ENCODE results near the gene LCN12. TPM values are rescaled to one million over a fixed set of nuclear protein-coding genes. Genes with fewer than 3 reads are reported as not detected.
A peak's percentile ranks its signal among the peaks of the same experiment; 100 is the strongest.

LCN12 gene
- total and polyA plus RNA-seq, 3 experiments from 2014 or later = 0.85 to 1.3 TPM; not detected in 1

GRCh38 chr9:136968333-136969127 is 16.5 kb downstream of the LCN12 start:
- H3K9me3 ChIP-seq (ENCODE audit: low read length) = no peaks in the 10 kb centered on the region
- no peak for DNase-seq
- peaks cover 0 to 3% of the 10 kb centered on the region in 2 donors for H3K27me3 Mint-ChIP-seq
- no peak overlapping the region for H3K4me3 ChIP-seq (ENCODE audit: low read length)
- H3K27me3 ChIP-seq (ENCODE audit: insufficient read depth, low read length, poor library complexity, severe bottlenecking) = no peaks in the 10 kb centered on the region
- H3K27ac ChIP-seq (ENCODE audit: low read depth, low read length) = no peak overlapping the region
- H3K4me3 Mint-ChIP-seq = no peak overlapping the region
- H3K36me3 ChIP-seq (ENCODE audit: insufficient read depth, low read length) = no peaks in the 10 kb centered on the region
- peak overlapping the region in 1 of 8 donors; percentile 77 for H3K27ac Mint-ChIP-seq
- H3K9me3 Mint-ChIP-seq = no peaks in the 10 kb centered on the region
- no peaks in the 10 kb centered on the region for H3K36me3 Mint-ChIP-seq
- H3K4me1 Mint-ChIP-seq = peaks cover 20 to 32% (median 22%) of the 10 kb centered on the region in 3 donors
- ChIA-PET CTCF (interaction anchor here (1.3 kb wide), 1 partner anchor 78 kb away, joined by 3 read pairs; the partner anchor contains the start of gene NPDC1), POLR2A (no interaction called here)
- peaks cover 19% of the 10 kb centered on the region for H3K4me1 ChIP-seq (ENCODE audit: insufficient read depth, low read length)

GRCh38 chr9:136969150-136969549 is 17.1 kb downstream of the LCN12 start:
- Mint-ChIP-seq H3K27ac (no peak overlapping the region), H3K4me3 (no peak overlapping the region), H3K36me3 (no peaks in the 10 kb centered on the region), H3K4me1 (peaks cover 20 to 38% (median 22%) of the 10 kb centered on the region in 3 donors), H3K27me3 (peaks cover 0 to 3% of the 10 kb centered on the region in 2 donors), H3K9me3 (no peaks in the 10 kb centered on the region)
- Histone ChIP-seq H3K36me3 (ENCODE audit: insufficient read depth, low read length) (no peaks in the 10 kb centered on the region), H3K4me1 (ENCODE audit: insufficient read depth, low read length) (peaks cover 23% of the 10 kb centered on the region), H3K27me3 (ENCODE audit: insufficient read depth, low read length, poor library complexity, severe bottlenecking) (no peaks in the 10 kb centered on the region), H3K9me3 (ENCODE audit: low read length) (no peaks in the 10 kb centered on the region), H3K27ac (ENCODE audit: low read depth, low read length) (no peak overlapping the region), H3K4me3 (ENCODE audit: low read length) (no peak overlapping the region)
- CTCF ChIA-PET = interaction anchor here (1.0 to 1.3 kb wide), 2 partner anchors 21 to 77 kb away, joined by 3 read pairs; partner anchors contain the start of gene NPDC1
- POLR2A ChIA-PET = no interaction called here
- no peak for DNase-seq

- POLR2A ChIA-PET = no interaction called here
- H3K27me3 ChIP-seq (ENCODE audit: insufficient read depth, low read length, poor library complexity, severe bottlenecking) = no peaks in the 10 kb centered on the region
- peaks cover 24% of the 10 kb centered on the region for H3K4me1 ChIP-seq (ENCODE audit: insufficient read depth, low read length)
- Mint-ChIP-seq H3K36me3 (no peaks in the 10 kb centered on the region), H3K9me3 (no peaks in the 10 kb centered on the region), H3K4me1 (peaks cover 18 to 38% (median 23%) of the 10 kb centered on the region in 3 donors), H3K27me3 (peaks cover 0 to 3% of the 10 kb centered on the region in 2 donors), H3K27ac (peak overlapping the region in 1 of 8 donors; percentile 74), H3K4me3 (no peak overlapping the region)
- CTCF ChIA-PET = interaction anchor here (1.0 to 2.1 kb wide), 3 partner anchors 22 to 77 kb away, joined by 3 to 5 read pairs (median 3); partner anchors contain the start of gene NPDC1
- H3K4me3 ChIP-seq (ENCODE audit: low read length) = no peak overlapping the region
- H3K9me3 ChIP-seq (ENCODE audit: low read length) = no peaks in the 10 kb centered on the region
- no peak overlapping the region for H3K27ac ChIP-seq (ENCODE audit: low read depth, low read length)
- H3K36me3 ChIP-seq (ENCODE audit: insufficient read depth, low read length) = no peaks in the 10 kb centered on the region
- no peak for DNase-seq
Observed at GRCh38 chr9:136969774-136970173, 17.7 kb downstream of the LCN12 start.

GRCh38 chr9:136970361-136970760 is 18.3 kb downstream of the LCN12 start:
- H3K4me3 Mint-ChIP-seq = no peak overlapping the region
- peaks cover 0 to 3% of the 10 kb centered on the region in 2 donors for H3K27me3 Mint-ChIP-seq
- no peak for DNase-seq
- Histone ChIP-seq H3K27me3 (ENCODE audit: insufficient read depth, low read length, poor library complexity, severe bottlenecking) (no peaks in the 10 kb centered on the region), H3K27ac (ENCODE audit: low read depth, low read length) (no peak overlapping the region), H3K4me1 (ENCODE audit: insufficient read depth, low read length) (peaks cover 25% of the 10 kb centered on the region), H3K36me3 (ENCODE audit: insufficient read depth, low read length) (no peaks in the 10 kb centered on the region), H3K9me3 (ENCODE audit: low read length) (no peaks in the 10 kb centered on the region), H3K4me3 (ENCODE audit: low read length) (no peak overlapping the region)
- CTCF ChIA-PET = interaction anchor here (2.1 kb wide), 1 partner anchor 59 kb away, joined by 5 read pairs; no protein-coding TSS in a partner anchor
- peaks cover 21 to 38% (median 25%) of the 10 kb centered on the region in 3 donors for H3K4me1 Mint-ChIP-seq
- POLR2A ChIA-PET = no interaction called here
- H3K36me3 Mint-ChIP-seq = no peaks in the 10 kb centered on the region
- peak overlapping the region in 1 of 8 donors; percentile 74 for H3K27ac Mint-ChIP-seq
- H3K9me3 Mint-ChIP-seq = no peaks in the 10 kb centered on the region

- Histone ChIP-seq H3K27me3 (ENCODE audit: insufficient read depth, low read length, poor library complexity, severe bottlenecking) (no peaks in the 10 kb centered on the region), H3K4me3 (ENCODE audit: low read length) (no peak overlapping the region), H3K27ac (ENCODE audit: low read depth, low read length) (no peak overlapping the region), H3K9me3 (ENCODE audit: low read length) (no peaks in the 10 kb centered on the region), H3K36me3 (ENCODE audit: insufficient read depth, low read length) (no peaks in the 10 kb centered on the region), H3K4me1 (ENCODE audit: insufficient read depth, low read length) (peaks cover 26% of the 10 kb centered on the region)
- Mint-ChIP-seq H3K4me1 (peaks cover 21 to 40% (median 22%) of the 10 kb centered on the region in 3 donors), H3K9me3 (no peaks in the 10 kb centered on the region), H3K36me3 (no peaks in the 10 kb centered on the region), H3K27me3 (peaks cover 0 to 1% of the 10 kb centered on the region in 2 donors), H3K4me3 (no peak overlapping the region), H3K27ac (no peak overlapping the region)
- DNase-seq = no peak
- ChIA-PET POLR2A (no interaction called here), CTCF (interaction anchor here (1.4 to 2.1 kb wide), 2 partner anchors 21 to 58 kb away, joined by 4 to 5 read pairs; partner anchors contain the start of gene PAXX)
Observed at GRCh38 chr9:136971746-136972145, 19.7 kb downstream of the LCN12 start.

GRCh38 chr9:136972335-136972734 is 20.3 kb downstream of the LCN12 start:
- H3K9me3 Mint-ChIP-seq = no peaks in the 10 kb centered on the region
- peaks cover 26% of the 10 kb centered on the region for H3K4me1 ChIP-seq (ENCODE audit: insufficient read depth, low read length)
- H3K27ac Mint-ChIP-seq = no peak overlapping the region
- no peak overlapping the region for H3K4me3 Mint-ChIP-seq
- peaks cover 0 to 1% of the 10 kb centered on the region in 2 donors for H3K27me3 Mint-ChIP-seq
- H3K36me3 ChIP-seq (ENCODE audit: insufficient read depth, low read length) = no peaks in the 10 kb centered on the region
- no peaks in the 10 kb centered on the region for H3K27me3 ChIP-seq (ENCODE audit: insufficient read depth, low read length, poor library complexity, severe bottlenecking)
- H3K9me3 ChIP-seq (ENCODE audit: low read length) = no peaks in the 10 kb centered on the region
- H3K4me1 Mint-ChIP-seq = peaks cover 20 to 45% (median 21%) of the 10 kb centered on the region in 3 donors
- H3K4me3 ChIP-seq (ENCODE audit: low read length) = no peak overlapping the region
- DNase-seq = no peak
- POLR2A ChIA-PET = no interaction called here
- CTCF ChIA-PET = no interaction called here
- H3K36me3 Mint-ChIP-seq = no peaks in the 10 kb centered on the region
- H3K27ac ChIP-seq (ENCODE audit: low read depth, low read length) = no peak overlapping the region

- Mint-ChIP-seq H3K4me3 (no peak overlapping the region), H3K27me3 (peaks cover 0 to 1% of the 10 kb centered on the region in 2 donors), H3K9me3 (no peaks in the 10 kb centered on the region), H3K27ac (no peak overlapping the region), H3K36me3 (no peaks in the 10 kb centered on the region), H3K4me1 (peaks cover 21 to 50% (median 22%) of the 10 kb centered on the region in 3 donors)
- Histone ChIP-seq H3K4me3 (ENCODE audit: low read length) (no peak overlapping the region), H3K9me3 (ENCODE audit: low read length) (no peaks in the 10 kb centered on the region), H3K36me3 (ENCODE audit: insufficient read depth, low read length) (no peaks in the 10 kb centered on the region), H3K4me1 (ENCODE audit: insufficient read depth, low read length) (peaks cover 26% of the 10 kb centered on the region), H3K27me3 (ENCODE audit: insufficient read depth, low read length, poor library complexity, severe bottlenecking) (no peaks in the 10 kb centered on the region), H3K27ac (ENCODE audit: low read depth, low read length) (no peak overlapping the region)
- POLR2A ChIA-PET = no interaction called here
- CTCF ChIA-PET = interaction anchor here (4.6 kb wide), 1 partner anchor 19 kb away, joined by 21 read pairs; the partner anchor contains the start of gene PAXX
- DNase-seq = no peak
Observed at GRCh38 chr9:136972743-136973142, 20.7 kb downstream of the LCN12 start.

Measured in CD8-positive, alpha-beta memory T cell (primary cell).